SK-N-SH (cell line): ENCODE data around the gene TUBGCP3. TPM values are rescaled to one million over a fixed set of nuclear protein-coding genes. Genes with fewer than 3 reads are reported as not detected.

Source experiments
- CTCF ChIA-PET: fragments of 300-600, 350-600 bp; formaldehyde crosslinking; extraction: SDS; loops from one replicate; lab custom pipeline; 2021; lab: Yijun Ruan, JAX
- POLR2A ChIA-PET: fragments of 350-600 bp; sonication (Branson Sonifier 250); formaldehyde crosslinking; extraction: SDS; loops from one replicate; lab custom pipeline; 2020; ENCODE audit warnings: antibody characterized with exemption, inconsistent platforms; lab: Yijun Ruan, JAX
- DNase-seq: peaks from one replicate; pipeline ENCODE4 v3.0.0; 2012
- H2AFZ ChIP-seq: fragments of 200-600 bp; sonication (generic); 2 replicates; pipeline ENCODE4 v1.8.1; 2016; ENCODE audit warnings: antibody characterized with exemption, mild to moderate bottlenecking, low read depth
- H3F3A ChIP-seq: fragments of 200-600 bp; sonication (generic); replicated peaks from 2 replicates; pipeline ENCODE3; 2016; ENCODE audit warnings: antibody characterized with exemption, mild to moderate bottlenecking; ENCODE audit not compliant: insufficient read depth
- H3K27ac ChIP-seq, 2 experiments: fragments of 200-500 bp in 1 of 2; fragments of 200-600 bp in 1 of 2; sonication (Bioruptor generic) in 1 of 2; sonication (generic), shearing (Covaris generic) in 1 of 2; 2 replicates each; pipeline versions ENCODE4 v1.5.1 to v1.6.1; 2014 to 2016; ENCODE audit warnings: low read depth in 2 of 2, inconsistent platforms in 1 of 2, low read length in 1 of 2, mild to moderate bottlenecking in 1 of 2, mixed read lengths in 1 of 2
- H3K27me3 ChIP-seq: fragments of 200-600 bp; sonication (generic), shearing (Covaris generic); 2 replicates; pipeline ENCODE4 v1.6.1; 2016; ENCODE audit warnings: mixed run types; ENCODE audit not compliant: insufficient read depth
- H3K36me3 ChIP-seq, 2 experiments: fragments of 200-500 bp in 1 of 2; fragments of 200-600 bp in 1 of 2; sonication (Bioruptor generic) in 1 of 2; sonication (generic) in 1 of 2; replicated peaks in 1 of 2; 2 replicates each; pipeline versions ENCODE3 to v1.5.1; 2014 to 2016; ENCODE audit warnings: low read length in 1 of 2, mild to moderate bottlenecking in 1 of 2; ENCODE audit not compliant: insufficient read depth in 2 of 2, control insufficient read depth in 1 of 2
- H3K4me1 ChIP-seq, 2 experiments: fragments of 200-500 bp in 1 of 2; fragments of 200-600 bp in 1 of 2; sonication (Bioruptor generic) in 1 of 2; sonication (generic), shearing (Covaris generic) in 1 of 2; 2 replicates each; pipeline versions ENCODE4 v1.5.1 to v1.6.1; 2014 to 2016; ENCODE audit warnings: low read depth in 1 of 2, low read length in 1 of 2, mixed run types in 1 of 2; ENCODE audit not compliant: insufficient read depth in 2 of 2, control insufficient read depth in 1 of 2
- H3K4me2 ChIP-seq: fragments of 200-600 bp; sonication (generic), shearing (Covaris generic); 2 replicates; pipeline ENCODE4 v1.6.1; 2017; ENCODE audit warnings: mixed run types
- H3K4me3 ChIP-seq, 2 experiments: fragments of 200-500 bp in 1 of 2; fragments of 200-600 bp in 1 of 2; sonication (Bioruptor generic) in 1 of 2; sonication (generic), shearing (Covaris generic) in 1 of 2; 2 replicates each; pipeline versions ENCODE4 v1.5.1 to v1.8.1; 2014 to 2016; ENCODE audit warnings: low read depth in 2 of 2, inconsistent platforms in 1 of 2, low read length in 1 of 2, mild to moderate bottlenecking in 1 of 2, mixed read lengths in 1 of 2, moderate library complexity in 1 of 2
- H3K79me2 ChIP-seq: fragments of 200-600 bp; sonication (generic); 2 replicates; pipeline ENCODE4 v1.8.1; 2017; ENCODE audit warnings: mild to moderate bottlenecking; ENCODE audit not compliant: insufficient read depth
- H3K9ac ChIP-seq: fragments of 200-600 bp; sonication (generic); 2 replicates; pipeline ENCODE4 v1.6.1; 2017; ENCODE audit warnings: mixed run types
- H3K9me2 ChIP-seq: fragments of 200-600 bp; sonication (generic); 2 replicates; pipeline ENCODE4 v1.6.1; 2017; ENCODE audit warnings: mixed run types
- H3K9me3 ChIP-seq: fragments of 200-600 bp; sonication (generic); 2 replicates; pipeline ENCODE4 v1.6.1; 2017; ENCODE audit warnings: mixed run types, mild to moderate bottlenecking, moderate library complexity
- H4K20me1 ChIP-seq: fragments of 200-600 bp; sonication (generic); 2 replicates; pipeline ENCODE4 v1.6.1; 2017; ENCODE audit warnings: mild to moderate bottlenecking, mixed run types; ENCODE audit not compliant: insufficient read depth
- CHD2 ChIP-seq: fragments of 150-350 bp; IDR thresholded peaks from 2 replicates; pipeline ENCODE4 v1.6.1; 2018; ENCODE audit warnings: low read length; ENCODE audit not compliant: partially characterized antibody
- CTCF ChIP-seq: fragments of 200-600 bp; sonication (generic); IDR thresholded peaks from 2 replicates; pipeline ENCODE4 v1.6.1; 2017; ENCODE audit warnings: antibody characterized with exemption, mild to moderate bottlenecking, moderate library complexity
- ELF1 ChIP-seq: IDR thresholded peaks from 2 replicates; pipeline ENCODE4 v1.4.0; 2012
- EP300 ChIP-seq, 2 experiments: IDR thresholded peaks; 2 replicates each; pipeline versions ENCODE4 v1.4.0 to v1.6.1; 2012; ENCODE audit warnings: borderline replicate concordance in 1 of 2, low read depth in 1 of 2, low read length in 1 of 2
- FOSL2 ChIP-seq: IDR thresholded peaks from 2 replicates; pipeline ENCODE4 v1.4.0; 2012; ENCODE audit warnings: low read depth, mild to moderate bottlenecking, moderate library complexity, borderline replicate concordance
- FOXM1 ChIP-seq: IDR thresholded peaks from 2 replicates; pipeline ENCODE4 v1.4.0; 2012; ENCODE audit warnings: low read depth, mild to moderate bottlenecking
- GATA2 ChIP-seq: sonication (generic); formaldehyde crosslinking; IDR thresholded peaks from 2 replicates; pipeline ENCODE4 v1.5.0; 2020; ENCODE audit warnings: mild to moderate bottlenecking, missing genetic modification reagents
- JUND ChIP-seq: IDR thresholded peaks from 2 replicates; pipeline ENCODE4 v1.4.0; 2012
- MEF2A ChIP-seq: IDR thresholded peaks from 2 replicates; pipeline ENCODE4 v1.4.0; 2012; ENCODE audit warnings: low read depth, borderline replicate concordance
- NFIC ChIP-seq: IDR thresholded peaks from 2 replicates; pipeline ENCODE4 v1.4.0; 2012; ENCODE audit warnings: borderline replicate concordance
- NRF1 ChIP-seq: IDR thresholded peaks from 2 replicates; pipeline ENCODE4 v1.6.1; 2012; ENCODE audit warnings: low read depth, mild to moderate bottlenecking, low read length
- POLR2AphosphoS5 ChIP-seq: IDR thresholded peaks from 2 replicates; pipeline ENCODE4 v1.6.1; 2012; ENCODE audit warnings: low read depth, low read length
- REST ChIP-seq: IDR thresholded peaks from 2 replicates; pipeline ENCODE4 v1.6.1; 2012; ENCODE audit warnings: mild to moderate bottlenecking, low read depth, low read length, moderate library complexity
- RXRA ChIP-seq: IDR thresholded peaks from 2 replicates; pipeline ENCODE4 v1.4.0; 2012; ENCODE audit warnings: low read depth, mild to moderate bottlenecking, borderline replicate concordance
- SMC3 ChIP-seq: IDR thresholded peaks from 2 replicates; pipeline ENCODE4 v1.6.1; 2012; ENCODE audit warnings: low read depth, low read length, improper control_type of control experiment
- TAF1 ChIP-seq: IDR thresholded peaks from 2 replicates; pipeline ENCODE4 v1.6.1; 2012; ENCODE audit warnings: low read depth, mild to moderate bottlenecking, low read length, moderate library complexity, borderline replicate concordance
- TCF12 ChIP-seq: IDR thresholded peaks from 2 replicates; pipeline ENCODE4 v1.4.0; 2012
- TEAD4 ChIP-seq: IDR thresholded peaks from 2 replicates; pipeline ENCODE4 v1.4.0; 2012; ENCODE audit warnings: mild to moderate bottlenecking, borderline replicate concordance; ENCODE audit not compliant: insufficient read depth
- USF1 ChIP-seq: IDR thresholded peaks from 2 replicates; pipeline ENCODE4 v1.4.0; 2012; ENCODE audit warnings: low read depth, borderline replicate concordance
- ZBTB33 ChIP-seq: IDR thresholded peaks from 2 replicates; pipeline ENCODE4 v1.4.0; 2012; ENCODE audit warnings: low read depth, borderline replicate concordance
- WGBS: methylation state at CpG from one replicate; pipeline ENCODE4 v1.1.6; 2017; ENCODE audit warnings: low lambda C conversion rate; 5-methylcytosine and 5-hydroxymethylcytosine counted together
- polyA plus RNA-seq, 3 experiments: library from polyadenylated mRNA; depleted of rRNA; stranded (reverse); fragments of >200 nt; gene quantifications; 2 replicates each; pipeline ENCODE4 v1.2.3, GENCODE V29; 2012

The TUBGCP3 gene
- polyA plus RNA-seq, 1 of the 3 experiments (the other 2 are of a cell fraction), result 16.8 TPM

GRCh38 chr13:112622375-112622774 is 34.4 kb upstream of the TUBGCP3 start:
- H3K27ac ChIP-seq, result no peak overlapping the region
- no peaks in the 10 kb centered on the region for H3K36me3 ChIP-seq
- TF ChIP-seq GATA2 (no peak), ELF1 (no peak), FOSL2 (no peak), ZBTB33 (no peak), CHD2 (no peak), USF1 (no peak), MEF2A (no peak), FOXM1 (no peak), TAF1 (no peak), TCF12 (no peak), RXRA (no peak), REST (no peak), SMC3 (no peak), TEAD4 (no peak), POLR2AphosphoS5 (no peak), CTCF (no peak), EP300 (IDR thresholded peaks at IDR 0.05; ENCODE audit: borderline replicate concordance in 1 of 2, low read depth in 1 of 2, low read length in 1 of 2) (no peak), JUND (no peak), NRF1 (no peak), NFIC (no peak)
- CTCF ChIA-PET, result interaction anchor here (1.1 to 3.3 kb wide), 3 partner anchors 15 to 252 kb away, joined by 3 to 15 read pairs (median 6); no protein-coding TSS in a partner anchor
- H3K27me3 ChIP-seq, result peaks cover 5% of the 10 kb centered on the region; the same call in 1 of the 2 replicates
- POLR2A ChIA-PET, result no interaction called here
- H3K4me1 ChIP-seq, result no peaks in the 10 kb centered on the region
- no peak overlapping the region for H3K4me3 ChIP-seq
- no peak overlapping the region for H3K9ac ChIP-seq
- H3K9me3 ChIP-seq, result no peaks in the 10 kb centered on the region
- H2AFZ ChIP-seq, result no peak overlapping the region
- H3K79me2 ChIP-seq, result no peaks in the 10 kb centered on the region
- H3K9me2 ChIP-seq, result no peaks in the 10 kb centered on the region
- H3F3A ChIP-seq, result no peaks in the 10 kb centered on the region
- 40% methylated on average over 7 of the region's 7 CpGs for WGBS
- no peak overlapping the region for H3K4me2 ChIP-seq
- H4K20me1 ChIP-seq, result no peaks in the 10 kb centered on the region
- DNase-seq, result no peak
